B cell (primary cell): ENCODE data around the gene TMEM213.

Source experiments
- EZH2 ChIP-seq: IDR thresholded peaks from 2 replicates; pipeline ENCODE4 v1.6.1; 2012; ENCODE audit warnings: borderline replicate concordance, low read depth, mild to moderate bottlenecking, moderate library complexity, low read length; ENCODE audit not compliant: insufficient read depth, poor library complexity, severe bottlenecking
- TF ChIP-seq, protein P1 (sequence below): fragments of 200-600 bp; IDR thresholded peaks from one replicate; pipeline ENCODE4 v1.8.0; 2022; ENCODE audit warnings: antibody characterized with exemption, mild to moderate bottlenecking

DNA sequence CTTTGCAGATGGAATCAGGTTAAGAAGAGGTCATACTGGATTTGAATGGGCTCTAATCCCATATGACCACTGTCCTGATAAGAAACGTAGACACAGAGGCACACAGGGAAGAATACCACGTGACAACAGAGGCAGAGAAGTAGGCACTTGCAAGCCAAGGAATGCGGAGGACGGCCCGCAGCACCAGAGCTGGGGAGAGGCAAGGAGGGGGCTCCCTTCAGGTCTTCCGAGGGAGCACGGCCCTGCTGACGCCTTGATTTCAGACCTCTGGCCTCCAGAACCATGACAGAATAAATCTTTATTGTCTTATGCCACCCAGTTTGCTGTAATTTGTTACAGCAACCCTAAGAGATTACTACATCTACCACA lies 44.7 kb upstream of the TMEM213 start:
- TF ChIP-seq, protein P1, sequence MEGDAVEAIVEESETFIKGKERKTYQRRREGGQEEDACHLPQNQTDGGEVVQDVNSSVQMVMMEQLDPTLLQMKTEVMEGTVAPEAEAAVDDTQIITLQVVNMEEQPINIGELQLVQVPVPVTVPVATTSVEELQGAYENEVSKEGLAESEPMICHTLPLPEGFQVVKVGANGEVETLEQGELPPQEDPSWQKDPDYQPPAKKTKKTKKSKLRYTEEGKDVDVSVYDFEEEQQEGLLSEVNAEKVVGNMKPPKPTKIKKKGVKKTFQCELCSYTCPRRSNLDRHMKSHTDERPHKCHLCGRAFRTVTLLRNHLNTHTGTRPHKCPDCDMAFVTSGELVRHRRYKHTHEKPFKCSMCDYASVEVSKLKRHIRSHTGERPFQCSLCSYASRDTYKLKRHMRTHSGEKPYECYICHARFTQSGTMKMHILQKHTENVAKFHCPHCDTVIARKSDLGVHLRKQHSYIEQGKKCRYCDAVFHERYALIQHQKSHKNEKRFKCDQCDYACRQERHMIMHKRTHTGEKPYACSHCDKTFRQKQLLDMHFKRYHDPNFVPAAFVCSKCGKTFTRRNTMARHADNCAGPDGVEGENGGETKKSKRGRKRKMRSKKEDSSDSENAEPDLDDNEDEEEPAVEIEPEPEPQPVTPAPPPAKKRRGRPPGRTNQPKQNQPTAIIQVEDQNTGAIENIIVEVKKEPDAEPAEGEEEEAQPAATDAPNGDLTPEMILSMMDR: no peak
- no peak for TF ChIP-seq EZH2
